Measurements from ENCODE around the gene CERKL. TPM values are rescaled to one million over a fixed set of nuclear protein-coding genes. Genes with fewer than 3 reads are reported as not detected.

Gene CERKL
- total RNA-seq, 2 donors from 2014 or later, result not detected

DNA sequence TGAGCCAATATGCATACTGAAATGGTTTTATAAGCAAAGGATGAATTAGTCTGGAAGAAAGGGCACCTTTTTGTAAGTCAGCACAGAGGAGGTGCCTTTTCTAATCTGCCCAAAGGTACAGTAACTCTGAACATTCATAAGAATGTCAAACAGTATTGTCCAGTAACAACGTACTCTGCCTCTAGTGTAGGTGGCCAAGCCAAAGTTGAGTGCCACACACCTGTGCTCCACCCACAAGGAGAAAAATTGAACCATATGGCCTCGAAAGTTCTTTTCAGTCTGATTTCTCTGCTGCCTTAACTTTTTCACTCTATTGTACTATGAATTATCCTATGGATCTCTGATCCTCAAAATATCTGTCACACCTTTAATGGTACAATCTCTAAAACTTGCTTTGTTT, 86.8 kb downstream of the CERKL start:
- Mint-ChIP-seq H3K9me3 (no peaks in the 10 kb centered on the region), H3K36me3 (no peaks in the 10 kb centered on the region), H3K4me3 (no peak overlapping the region), H3K4me1 (ENCODE audit: low read depth in 2 of 2) (peaks cover 0 to 2% of the 10 kb centered on the region in 2 donors), H3K27ac (no peak overlapping the region), H3K27me3 (peaks cover 7 to 24% of the 10 kb centered on the region in 2 donors)
- DNase-seq (ENCODE audit: low spot score) (no peak), ATAC-seq (no peak)

DNA sequence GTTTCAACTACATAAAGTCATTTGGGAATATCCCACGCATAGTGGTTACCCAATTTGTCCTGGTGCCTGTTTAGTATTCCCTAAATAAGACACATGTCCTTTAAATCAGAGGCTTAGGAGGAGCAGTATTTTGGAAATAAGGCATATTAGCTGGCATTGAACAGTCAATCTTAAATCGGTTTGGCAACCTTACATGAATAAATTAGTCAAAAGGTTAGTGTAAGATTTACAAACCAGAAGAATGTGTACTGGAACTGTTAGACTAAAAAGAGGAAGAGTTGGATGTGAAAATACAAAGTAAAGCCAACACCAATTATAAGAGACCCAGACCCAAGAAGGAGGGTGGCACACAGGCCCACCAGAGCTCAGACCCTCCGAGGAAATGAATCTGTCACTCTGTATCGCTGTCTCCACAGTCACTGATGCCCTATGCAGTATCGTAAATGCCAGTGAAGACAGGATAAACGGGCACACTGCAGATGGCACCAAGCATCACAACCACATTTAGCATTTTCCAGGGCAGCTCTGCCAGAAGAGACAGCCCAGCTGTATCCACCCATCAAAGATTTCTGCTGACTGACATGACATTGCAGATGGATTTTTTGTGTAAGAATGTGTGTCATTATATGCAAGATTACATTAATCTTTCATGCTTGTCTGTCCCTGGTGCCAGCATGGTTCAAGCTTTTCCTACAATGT, 90.4 kb downstream of the CERKL start:
- DNase-seq (ENCODE audit: low spot score) (no peak), ATAC-seq (no peak)
- no peak overlapping the region for H3K4me3 Mint-ChIP-seq
- peaks cover 3 to 6% of the 10 kb centered on the region in 2 donors for H3K27me3 Mint-ChIP-seq
- H3K27ac Mint-ChIP-seq, result no peak overlapping the region
- H3K4me1 Mint-ChIP-seq (ENCODE audit: low read depth in 2 of 2), result peaks cover 0 to 2% of the 10 kb centered on the region in 2 donors
- no peaks in the 10 kb centered on the region for H3K9me3 Mint-ChIP-seq
- no peaks in the 10 kb centered on the region for H3K36me3 Mint-ChIP-seq

DNA sequence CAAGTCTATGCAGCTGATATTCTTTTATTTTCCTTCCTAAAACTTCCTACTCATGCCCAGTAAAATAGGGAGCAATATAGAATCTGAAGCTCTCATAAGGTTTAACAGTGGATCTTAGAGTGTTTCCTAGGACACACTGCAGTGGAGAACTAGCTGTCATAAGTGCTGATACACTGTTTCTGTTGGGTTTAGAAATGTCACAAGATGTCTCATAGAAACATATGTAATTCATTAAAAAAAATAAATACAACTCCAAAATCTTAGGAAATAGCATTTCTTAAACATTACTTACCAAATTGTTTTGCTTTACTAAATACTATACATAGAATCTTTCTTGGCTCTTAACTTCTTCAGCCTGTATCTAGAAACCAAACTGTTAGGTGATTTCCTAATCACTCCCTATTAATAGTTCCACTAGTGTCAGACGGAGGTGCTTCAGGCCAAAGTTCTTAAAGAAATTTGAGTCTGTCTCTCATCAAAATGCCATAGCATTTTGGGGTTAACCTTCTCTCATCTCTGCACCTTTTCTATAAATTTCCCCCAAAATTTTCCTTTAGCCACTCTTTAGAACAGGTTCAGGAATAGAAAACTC, 93.7 kb downstream of the CERKL start:
- Mint-ChIP-seq H3K4me1 (ENCODE audit: low read depth in 2 of 2) (no peaks in the 10 kb centered on the region), H3K9me3 (no peaks in the 10 kb centered on the region), H3K36me3 (no peaks in the 10 kb centered on the region), H3K4me3 (no peak overlapping the region), H3K27ac (no peak overlapping the region), H3K27me3 (peaks cover 0 to 3% of the 10 kb centered on the region in 2 donors)
- no peak for DNase-seq (ENCODE audit: low spot score)
- ATAC-seq, result no peak

DNA sequence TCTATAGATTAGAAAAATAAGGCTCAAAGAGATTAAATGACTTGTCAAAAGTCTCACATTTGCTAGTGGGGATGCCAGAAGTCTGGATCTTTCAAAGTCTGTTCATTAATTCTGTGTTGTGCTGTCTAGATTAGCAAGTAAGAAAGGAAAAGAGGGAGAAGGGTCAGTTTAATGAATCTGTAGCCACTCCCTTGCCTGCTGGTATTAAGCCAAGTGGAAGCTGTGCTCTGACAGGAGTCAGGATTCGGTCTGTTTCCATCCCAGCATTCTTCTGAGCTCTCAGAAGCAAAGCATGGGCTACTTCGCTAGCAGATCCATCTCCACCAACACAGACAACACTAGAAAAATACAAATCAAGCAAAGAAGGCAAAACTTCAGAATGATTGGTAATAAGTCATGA, 98.5 kb downstream of the CERKL start:
- no peak for ATAC-seq
- Mint-ChIP-seq H3K36me3 (no peaks in the 10 kb centered on the region), H3K9me3 (no peaks in the 10 kb centered on the region), H3K27ac (no peak overlapping the region), H3K4me3 (no peak overlapping the region), H3K27me3 (no peaks in the 10 kb centered on the region), H3K4me1 (ENCODE audit: low read depth in 2 of 2) (no peaks in the 10 kb centered on the region)
- no peak for DNase-seq (ENCODE audit: low spot score)

DNA sequence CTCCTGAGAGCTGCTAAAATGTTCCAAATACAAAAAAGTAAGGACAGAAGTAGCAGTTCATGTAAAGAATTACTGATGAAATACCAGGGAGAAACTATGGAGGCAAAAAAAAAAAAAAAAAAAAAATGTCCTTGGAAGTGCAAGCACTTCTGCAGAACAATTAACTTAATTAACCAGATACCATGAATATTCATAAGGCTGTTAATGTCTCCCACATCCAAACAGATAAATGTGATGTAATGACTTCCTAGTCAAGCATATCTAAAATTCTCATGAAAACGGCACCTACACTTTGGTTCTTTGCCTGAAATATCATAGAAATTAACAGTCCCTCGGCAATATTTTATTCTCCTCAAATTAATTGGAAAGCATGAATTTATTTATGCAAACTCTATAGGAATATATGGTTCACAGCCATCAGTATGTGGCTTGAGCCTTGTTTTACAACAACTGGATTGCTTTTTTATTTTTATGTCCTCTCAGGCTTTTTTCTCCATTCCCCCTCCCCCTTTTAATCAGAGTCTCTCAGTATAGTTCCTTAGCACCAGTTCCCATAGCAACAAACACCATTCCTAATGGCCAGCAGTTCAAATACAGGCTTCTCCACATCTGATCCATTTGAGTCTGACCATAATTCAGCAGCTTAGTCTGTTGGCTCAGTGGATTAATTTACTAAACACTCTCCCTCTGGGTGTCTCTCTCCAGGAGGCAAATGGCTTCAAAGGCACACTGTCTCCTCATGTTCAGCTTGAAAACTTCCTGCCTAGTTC, 102.7 kb downstream of the CERKL start:
- DNase-seq (ENCODE audit: low spot score), result no peak
- H3K9me3 Mint-ChIP-seq, result no peaks in the 10 kb centered on the region
- no peaks in the 10 kb centered on the region for H3K36me3 Mint-ChIP-seq
- no peaks in the 10 kb centered on the region for H3K27me3 Mint-ChIP-seq
- no peaks in the 10 kb centered on the region for H3K4me1 Mint-ChIP-seq (ENCODE audit: low read depth in 2 of 2)
- no peak for ATAC-seq
- H3K4me3 Mint-ChIP-seq, result no peak overlapping the region
- no peak overlapping the region for H3K27ac Mint-ChIP-seq

DNA sequence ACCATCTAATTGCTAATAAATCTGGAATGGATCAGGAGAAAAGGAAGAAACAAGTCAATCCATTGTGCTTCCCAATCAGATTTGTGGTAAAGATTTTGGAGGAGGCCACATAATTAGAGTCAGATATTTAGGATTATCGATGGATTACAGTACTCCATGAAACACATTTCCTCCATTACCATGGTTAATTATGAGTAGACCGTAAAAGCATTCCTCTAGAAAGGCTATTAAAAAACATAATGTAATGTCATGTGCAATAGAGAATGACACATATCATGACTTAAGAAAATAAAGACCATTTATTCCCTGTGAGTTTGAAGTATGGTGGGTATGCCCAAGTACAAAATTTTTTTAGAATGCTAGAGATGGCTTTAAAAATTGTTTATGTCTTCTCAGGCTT, 103.7 kb downstream of the CERKL start:
- Mint-ChIP-seq H3K36me3 (no peaks in the 10 kb centered on the region), H3K9me3 (no peaks in the 10 kb centered on the region), H3K4me1 (ENCODE audit: low read depth in 2 of 2) (no peaks in the 10 kb centered on the region), H3K4me3 (no peak overlapping the region), H3K27me3 (no peaks in the 10 kb centered on the region), H3K27ac (no peak overlapping the region)
- no peak for DNase-seq (ENCODE audit: low spot score)
- no peak for ATAC-seq

DNA sequence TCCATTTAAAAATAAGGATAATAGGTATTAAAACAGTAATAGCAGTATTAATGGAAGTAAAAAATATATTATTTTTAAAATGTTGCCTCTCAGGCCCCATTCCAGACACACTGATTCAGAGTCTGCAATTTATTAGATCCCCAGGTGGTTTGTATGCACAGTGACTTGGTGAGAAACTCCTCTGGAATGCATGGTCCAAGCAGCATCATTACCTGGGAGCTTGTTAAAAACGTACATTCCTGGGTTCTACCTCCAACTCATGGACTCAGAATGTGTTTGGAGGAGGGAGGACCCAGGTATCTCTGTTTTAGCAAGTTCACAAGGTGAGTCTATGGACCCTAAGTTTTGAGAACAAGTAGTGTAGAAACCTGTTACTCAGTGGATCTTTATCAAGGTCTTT, 104.1 kb downstream of the CERKL start:
- H3K4me3 Mint-ChIP-seq, result no peak overlapping the region
- ATAC-seq (no peak), DNase-seq (ENCODE audit: low spot score) (no peak)
- no peaks in the 10 kb centered on the region for H3K36me3 Mint-ChIP-seq
- H3K27ac Mint-ChIP-seq, result no peak overlapping the region
- H3K27me3 Mint-ChIP-seq, result no peaks in the 10 kb centered on the region
- H3K9me3 Mint-ChIP-seq, result no peaks in the 10 kb centered on the region
- H3K4me1 Mint-ChIP-seq (ENCODE audit: low read depth in 2 of 2), result no peaks in the 10 kb centered on the region

DNA sequence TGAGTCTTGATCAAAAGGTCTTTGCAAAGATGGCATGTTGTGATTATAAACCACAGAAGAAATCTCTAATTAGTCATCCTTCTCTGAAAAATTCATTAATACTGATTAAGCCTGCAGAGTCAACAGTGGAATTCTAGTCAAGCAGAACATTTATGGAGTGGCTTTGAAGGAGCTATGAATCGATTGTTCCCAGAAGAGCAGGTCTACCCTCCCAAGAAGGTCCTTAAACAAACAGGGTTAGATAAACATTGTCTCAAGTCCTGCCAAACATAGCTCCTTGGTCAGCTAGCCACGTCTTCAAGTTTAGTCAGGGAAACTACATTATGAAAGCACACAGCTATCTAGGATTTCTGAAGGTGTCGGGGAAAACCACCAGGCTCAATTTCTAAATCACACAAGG, 110.8 kb downstream of the CERKL start:
- DNase-seq (ENCODE audit: low spot score) (no peak), ATAC-seq (no peak)
- peaks cover 5% of the 10 kb centered on the region for H3K36me3 Mint-ChIP-seq
- no peaks in the 10 kb centered on the region for H3K27me3 Mint-ChIP-seq
- no peaks in the 10 kb centered on the region for H3K9me3 Mint-ChIP-seq
- no peak overlapping the region for H3K27ac Mint-ChIP-seq
- H3K4me1 Mint-ChIP-seq (ENCODE audit: low read depth in 2 of 2), result no peaks in the 10 kb centered on the region
- no peak overlapping the region for H3K4me3 Mint-ChIP-seq

DNA sequence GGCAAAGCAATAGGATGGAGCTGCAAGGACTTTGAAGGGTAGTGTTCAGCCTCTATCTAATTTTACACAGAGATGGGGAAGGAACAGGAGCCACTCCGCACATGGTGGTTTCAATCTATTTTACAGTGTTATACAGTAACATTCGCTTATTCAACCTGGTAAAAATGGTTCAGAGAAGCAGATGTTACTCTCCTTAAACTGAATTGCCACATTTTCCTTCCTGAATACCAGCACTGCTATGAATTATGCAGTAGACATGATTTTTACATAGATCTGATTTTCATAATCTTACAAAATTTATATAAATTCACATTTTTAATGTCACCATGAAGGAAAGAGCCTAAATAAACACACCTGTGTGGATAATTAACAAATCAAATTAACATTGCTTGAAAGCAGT, 114.7 kb downstream of the CERKL start:
- H3K4me3 Mint-ChIP-seq, result no peak overlapping the region
- no peaks in the 10 kb centered on the region for H3K9me3 Mint-ChIP-seq
- no peak overlapping the region for H3K27ac Mint-ChIP-seq
- DNase-seq (ENCODE audit: low spot score) (no peak), ATAC-seq (no peak)
- peaks cover 23% of the 10 kb centered on the region for H3K36me3 Mint-ChIP-seq
- no peaks in the 10 kb centered on the region for H3K27me3 Mint-ChIP-seq
- H3K4me1 Mint-ChIP-seq (ENCODE audit: low read depth in 2 of 2), result no peaks in the 10 kb centered on the region

DNA sequence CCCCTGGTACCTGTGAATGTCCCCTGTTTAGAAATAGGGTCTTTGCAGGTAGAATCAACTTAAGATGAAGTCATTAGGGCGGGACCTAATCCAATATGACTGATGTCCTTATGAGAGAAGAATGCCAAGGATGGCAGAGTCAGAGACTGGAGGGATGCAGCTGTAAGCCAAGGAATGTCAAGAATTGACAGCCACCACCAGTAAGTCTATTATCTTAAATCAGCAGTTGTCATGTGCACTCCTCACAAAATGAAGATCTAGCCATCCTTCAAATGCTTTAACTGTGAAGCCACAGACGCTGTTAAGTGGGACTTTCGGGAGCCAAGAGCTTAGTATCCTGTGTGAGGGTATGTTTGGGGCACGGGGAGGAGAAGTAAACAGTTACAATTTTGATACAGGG, 116.5 kb downstream of the CERKL start:
- peak overlapping the region in 1 of 2 donors; percentile 6 for H3K27ac Mint-ChIP-seq
- no peak overlapping the region for H3K4me3 Mint-ChIP-seq
- peaks cover 24% of the 10 kb centered on the region for H3K36me3 Mint-ChIP-seq
- no peaks in the 10 kb centered on the region for H3K27me3 Mint-ChIP-seq
- H3K9me3 Mint-ChIP-seq, result no peaks in the 10 kb centered on the region
- ATAC-seq, result no peak
- no peak for DNase-seq (ENCODE audit: low spot score)
- no peaks in the 10 kb centered on the region for H3K4me1 Mint-ChIP-seq (ENCODE audit: low read depth in 2 of 2)

DNA sequence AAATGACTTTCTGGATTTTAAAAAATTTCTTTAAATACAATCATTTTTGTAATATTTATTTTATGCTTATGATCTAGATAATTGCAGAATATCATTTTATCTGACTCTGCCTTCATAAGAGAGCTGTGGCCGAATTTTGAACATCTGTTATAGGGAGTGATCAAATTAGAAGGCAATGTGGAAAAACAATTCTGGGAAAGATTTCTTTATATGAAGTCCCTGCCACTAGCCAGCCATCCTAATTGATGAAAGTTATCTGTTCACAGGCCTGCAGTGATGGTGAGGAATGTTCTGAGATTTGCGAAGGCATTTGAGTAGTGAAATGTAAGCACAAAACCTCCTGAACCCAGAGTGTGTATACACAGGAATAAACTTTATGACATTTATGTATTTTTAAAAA, 120.2 kb downstream of the CERKL start:
- no peaks in the 10 kb centered on the region for H3K27me3 Mint-ChIP-seq
- H3K36me3 Mint-ChIP-seq, result peaks cover 36% of the 10 kb centered on the region
- ATAC-seq (no peak), DNase-seq (ENCODE audit: low spot score) (no peak)
- no peaks in the 10 kb centered on the region for H3K4me1 Mint-ChIP-seq (ENCODE audit: low read depth in 2 of 2)
- no peaks in the 10 kb centered on the region for H3K9me3 Mint-ChIP-seq
- H3K27ac Mint-ChIP-seq, result no peak overlapping the region
- no peak overlapping the region for H3K4me3 Mint-ChIP-seq

DNA sequence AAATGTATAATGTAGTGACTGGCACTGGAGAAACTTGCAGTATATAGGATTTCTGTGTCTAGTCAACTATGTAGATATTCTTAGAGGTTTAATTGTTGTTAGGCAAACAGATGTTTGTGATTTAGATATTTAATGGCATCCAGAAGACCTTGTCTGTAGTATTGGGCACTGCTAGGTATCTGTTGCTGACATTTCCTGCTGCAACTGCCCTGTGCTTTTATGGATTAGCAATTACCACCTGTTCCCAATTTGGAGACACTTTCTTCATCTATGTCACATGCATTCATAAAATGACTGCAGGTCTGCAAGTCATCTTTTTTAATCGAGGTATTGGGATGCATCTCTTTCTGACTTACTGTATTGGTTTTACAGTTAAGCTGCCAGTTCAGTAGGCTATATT, 128.5 kb downstream of the CERKL start:
- DNase-seq (ENCODE audit: low spot score) (no peak), ATAC-seq (no peak)
- Mint-ChIP-seq H3K4me3 (no peak overlapping the region), H3K27ac (no peak overlapping the region), H3K9me3 (no peaks in the 10 kb centered on the region), H3K27me3 (no peaks in the 10 kb centered on the region), H3K36me3 (peaks cover 14% of the 10 kb centered on the region), H3K4me1 (ENCODE audit: low read depth in 2 of 2) (peaks cover 0 to 2% of the 10 kb centered on the region in 2 donors)

DNA sequence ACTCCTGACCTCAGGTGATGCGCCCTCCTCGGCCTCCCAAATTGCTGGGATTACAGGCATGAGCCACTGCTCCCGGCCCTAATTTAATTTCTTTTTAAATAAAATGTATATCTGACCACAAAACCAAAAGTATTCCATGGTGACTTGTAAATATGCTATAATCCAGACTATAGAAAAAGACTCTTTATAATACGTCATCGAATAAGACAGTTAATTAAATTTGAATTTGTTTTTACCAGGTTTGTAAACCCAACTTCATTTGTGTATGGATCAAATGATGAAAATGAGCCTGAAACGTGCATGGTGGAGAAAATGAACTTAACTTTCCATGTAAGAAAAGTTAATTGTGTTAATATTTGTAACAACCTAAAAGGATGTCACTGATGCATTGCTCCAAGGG, 129.8 kb downstream of the CERKL start:
- peaks cover 14% of the 10 kb centered on the region for H3K36me3 Mint-ChIP-seq
- H3K4me1 Mint-ChIP-seq (ENCODE audit: low read depth in 2 of 2), result peaks cover 0 to 2% of the 10 kb centered on the region in 2 donors
- ATAC-seq (no peak), DNase-seq (ENCODE audit: low spot score) (no peak)
- no peak overlapping the region for H3K27ac Mint-ChIP-seq
- H3K27me3 Mint-ChIP-seq, result no peaks in the 10 kb centered on the region
- no peaks in the 10 kb centered on the region for H3K9me3 Mint-ChIP-seq
- no peak overlapping the region for H3K4me3 Mint-ChIP-seq

DNA sequence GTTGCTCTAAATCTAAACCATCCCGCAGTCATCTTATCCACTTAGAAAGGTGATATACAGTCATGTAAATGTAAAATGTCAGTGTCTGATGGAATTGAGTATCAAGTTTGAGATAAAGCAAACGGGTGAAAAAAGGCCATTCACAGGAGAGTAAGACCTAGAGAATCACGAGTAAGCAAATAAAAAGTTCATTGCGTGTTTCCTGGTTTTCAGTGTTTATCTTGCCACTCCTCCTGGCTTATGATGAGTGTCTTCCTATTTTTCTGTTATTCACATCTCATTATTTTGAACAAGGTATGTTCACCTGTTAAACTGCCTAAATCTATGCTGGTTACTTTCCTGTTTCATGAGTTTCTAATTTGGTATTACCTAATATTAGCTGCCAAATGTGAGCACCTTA, 130.9 kb downstream of the CERKL start:
- Mint-ChIP-seq H3K9me3 (no peaks in the 10 kb centered on the region), H3K4me1 (ENCODE audit: low read depth in 2 of 2) (peaks cover 0 to 2% of the 10 kb centered on the region in 2 donors), H3K27me3 (no peaks in the 10 kb centered on the region), H3K4me3 (no peak overlapping the region), H3K36me3 (peaks cover 14% of the 10 kb centered on the region), H3K27ac (no peak overlapping the region)
- no peak for ATAC-seq
- DNase-seq (ENCODE audit: low spot score), result no peak

Data from natural killer cell treated with Interleukin-12 subunit alpha and Interleukin-12 subunit beta and Interleukin-15 and Interleukin-18, amount 100 ng/mL, for 72 hours (primary cell).